IMR-90 (cell line): ENCODE data around the gene ANKLE2. TPM values are rescaled to one million over a fixed set of nuclear protein-coding genes. Genes with fewer than 3 reads are reported as not detected.

Experiments used
- ATAC-seq: fragments of 200-7000 bp; cut with Tn5 transposase; 2 replicates; pipeline ENCODE4 v1.9.1; 2020; ENCODE audit warnings: low read depth, mild to moderate bottlenecking, moderate library complexity
- BruUV-seq: library from RNA; stranded (reverse); fragments of 400-500 nt; replicated peaks from 2 replicates; lab custom pipeline; 2021; lab: Mats Ljungman, UMichigan
- CTCF ChIA-PET: fragments of 300-600 bp; formaldehyde crosslinking; extraction: SDS; loops from one replicate; lab custom pipeline; 2021; ENCODE audit warnings: antibody characterized with exemption; lab: Yijun Ruan, JAX
- POLR2A ChIA-PET: fragments of 300-600 bp; sonication (Branson Sonifier 250); formaldehyde crosslinking; loops from one replicate; lab custom pipeline; 2022; ENCODE audit warnings: antibody characterized with exemption; ENCODE audit not compliant: unreplicated experiment; lab: Charles Lee
- DNase-seq: peaks from one replicate; pipeline ENCODE4 v3.0.0; 2013
- H2AFZ ChIP-seq: replicated peaks from 2 replicates; pipeline ENCODE3; 2013; ENCODE audit warnings: low read length, mild to moderate bottlenecking; ENCODE audit not compliant: poor library complexity
- H2AK5ac ChIP-seq: 2 replicates; pipeline ENCODE4 v1.6.1; 2013; ENCODE audit warnings: low read depth, low read length, inconsistent platforms
- H2AK9ac ChIP-seq: replicated peaks from 2 replicates; pipeline ENCODE3; 2013; ENCODE audit warnings: mild to moderate bottlenecking, low read depth, low read length, moderate library complexity; ENCODE audit not compliant: poor library complexity
- H2BK120ac ChIP-seq: 2 replicates; pipeline ENCODE4 v1.6.1; 2013; ENCODE audit warnings: low read depth, low read length, inconsistent platforms
- H2BK15ac ChIP-seq: 3 replicates; pipeline ENCODE4 v1.6.1; 2013; ENCODE audit warnings: low read depth, low read length, inconsistent platforms
- H2BK20ac ChIP-seq: 2 replicates; pipeline ENCODE4 v1.6.1; 2013; ENCODE audit warnings: low read depth, mild to moderate bottlenecking, inconsistent platforms, low read length, moderate library complexity
- H2BK5ac ChIP-seq: 2 replicates; pipeline ENCODE4 v1.6.1; 2013; ENCODE audit warnings: mild to moderate bottlenecking, low read depth, low read length, inconsistent platforms; ENCODE audit not compliant: poor library complexity, severe bottlenecking
- H3K14ac ChIP-seq: replicated peaks from 2 replicates; pipeline ENCODE4 v1.6.1; 2013; ENCODE audit warnings: low read depth, low read length, inconsistent platforms
- H3K18ac ChIP-seq: 2 replicates; pipeline ENCODE4 v1.6.1; 2013; ENCODE audit warnings: low read depth, low read length, control low read depth
- H3K23ac ChIP-seq: 2 replicates; pipeline ENCODE4 v1.6.1; 2013; ENCODE audit warnings: low read depth, low read length, inconsistent platforms
- H3K27ac ChIP-seq: 2 replicates; pipeline ENCODE4 v1.5.1; 2013; ENCODE audit warnings: mild to moderate bottlenecking, control low read depth, low read length; ENCODE audit not compliant: insufficient read depth
- H3K27me3 ChIP-seq: 2 replicates; pipeline ENCODE4 v1.6.1; 2013; ENCODE audit warnings: low read length; ENCODE audit not compliant: control insufficient read depth, insufficient read depth
- H3K36me3 ChIP-seq: 2 replicates; pipeline ENCODE4 v1.6.1; 2013; ENCODE audit warnings: low read length, mixed read lengths; ENCODE audit not compliant: control insufficient read depth, insufficient read depth
- H3K4ac ChIP-seq: 2 replicates; pipeline ENCODE4 v1.6.1; 2013; ENCODE audit warnings: low read depth, low read length, inconsistent platforms
- H3K4me1 ChIP-seq: 2 replicates; pipeline ENCODE4 v1.6.1; 2013; ENCODE audit warnings: low read length, mixed read lengths; ENCODE audit not compliant: control insufficient read depth, insufficient read depth
- H3K4me2 ChIP-seq: 2 replicates; pipeline ENCODE4 v1.6.1; 2013; ENCODE audit warnings: low read depth, mild to moderate bottlenecking, control low read depth, low read length, moderate library complexity
- H3K4me3 ChIP-seq: 2 replicates; pipeline ENCODE4 v1.5.1; 2013; ENCODE audit warnings: low read depth, mild to moderate bottlenecking, control low read depth, low read length, moderate library complexity; ENCODE audit not compliant: insufficient read depth
- H3K56ac ChIP-seq: 2 replicates; pipeline ENCODE4 v1.6.1; 2013; ENCODE audit warnings: low read length, inconsistent platforms; ENCODE audit not compliant: insufficient read depth; ENCODE audit errors: extremely low read depth
- H3K79me1 ChIP-seq, 2 experiments: 2 replicates each; pipeline ENCODE4 v1.6.1; 2013; ENCODE audit warnings: low read length in 2 of 2, inconsistent platforms in 1 of 2, low read depth in 1 of 2
- H3K9ac ChIP-seq: 2 replicates; pipeline ENCODE4 v1.6.1; 2013; ENCODE audit warnings: low read depth, low read length, control low read depth
- H3K9me1 ChIP-seq: 2 replicates; pipeline ENCODE4 v1.6.1; 2013; ENCODE audit warnings: low read length, inconsistent platforms; ENCODE audit not compliant: insufficient read depth
- H3K9me3 ChIP-seq: 2 replicates; pipeline ENCODE4 v1.6.1; 2013; ENCODE audit warnings: low read length; ENCODE audit not compliant: control insufficient read depth, insufficient read depth
- H4K20me1 ChIP-seq: 2 replicates; pipeline ENCODE4 v1.6.1; 2013; ENCODE audit warnings: low read length, inconsistent platforms; ENCODE audit not compliant: insufficient read depth
- H4K5ac ChIP-seq: 2 replicates; pipeline ENCODE4 v1.6.1; 2013; ENCODE audit warnings: mild to moderate bottlenecking, low read depth, low read length, control low read depth
- H4K8ac ChIP-seq, 2 experiments: 2 replicates each; pipeline ENCODE4 v1.6.1; 2013; ENCODE audit warnings: low read depth in 2 of 2, low read length in 2 of 2, control low read depth in 1 of 2, inconsistent platforms in 1 of 2
- H4K91ac ChIP-seq: 2 replicates; pipeline ENCODE4 v1.6.1; 2013; ENCODE audit warnings: low read depth, low read length, inconsistent platforms; ENCODE audit not compliant: insufficient read depth
- BHLHE40 ChIP-seq: fragments of 150-350 bp; IDR thresholded peaks from 2 replicates; pipeline ENCODE4 v1.6.1; 2016; ENCODE audit warnings: mild to moderate bottlenecking, low read depth, low read length
- CEBPB ChIP-seq: IDR thresholded peaks from 2 replicates; pipeline ENCODE4 v1.6.1; 2012; ENCODE audit warnings: low read depth, low read length, improper control_type of control experiment
- CHD1 ChIP-seq: IDR thresholded peaks from 2 replicates; pipeline ENCODE4 v1.6.1; 2012; ENCODE audit warnings: low read depth, low read length, improper control_type of control experiment
- CTCF ChIP-seq: conservative IDR thresholded peaks from 2 replicates; pipeline ENCODE4 v1.5.1; 2012; ENCODE audit warnings: mild to moderate bottlenecking, low read depth, low read length, improper control_type of control experiment
- ELK1 ChIP-seq: fragments of 150-350 bp; IDR thresholded peaks from 2 replicates; pipeline ENCODE4 v1.6.1; 2016; ENCODE audit warnings: low read depth, mild to moderate bottlenecking, low read length, moderate library complexity, borderline replicate concordance
- FOS ChIP-seq: fragments of 150-350 bp; IDR thresholded peaks from 2 replicates; pipeline ENCODE4 v1.6.1; 2016; ENCODE audit warnings: low read depth, low read length
- MAFK ChIP-seq: IDR thresholded peaks from 2 replicates; pipeline ENCODE4 v1.6.1; 2012; ENCODE audit warnings: low read depth, low read length, improper control_type of control experiment
- MAZ ChIP-seq: IDR thresholded peaks from 2 replicates; pipeline ENCODE4 v1.6.1; 2012; ENCODE audit warnings: low read depth, mild to moderate bottlenecking, low read length, improper control_type of control experiment, moderate library complexity, borderline replicate concordance
- MXI1 ChIP-seq: IDR thresholded peaks from 2 replicates; pipeline ENCODE4 v1.6.1; 2012; ENCODE audit warnings: low read depth, mild to moderate bottlenecking, low read length, moderate library complexity, borderline replicate concordance
- NFE2L2 ChIP-seq: fragments of 150-350 bp; IDR thresholded peaks from 2 replicates; pipeline ENCODE4 v1.6.1; 2016; ENCODE audit warnings: low read depth, mild to moderate bottlenecking, low read length
- POLR2A ChIP-seq: IDR thresholded peaks from 2 replicates; pipeline ENCODE4 v1.6.1; 2012; ENCODE audit warnings: mild to moderate bottlenecking, low read depth, low read length
- RAD21 ChIP-seq: IDR thresholded peaks from 2 replicates; pipeline ENCODE4 v1.6.1; 2012; ENCODE audit warnings: low read length, improper control_type of control experiment
- RCOR1 ChIP-seq: IDR thresholded peaks from 2 replicates; pipeline ENCODE4 v1.6.1; 2012; ENCODE audit warnings: mild to moderate bottlenecking, low read length, improper control_type of control experiment; ENCODE audit not compliant: insufficient replicate concordance
- RFX5 ChIP-seq: IDR thresholded peaks from 2 replicates; pipeline ENCODE4 v1.8.0; 2012; ENCODE audit warnings: low read depth, mild to moderate bottlenecking, low read length, moderate library complexity
- SMC3 ChIP-seq: fragments of 150-350 bp; IDR thresholded peaks from 2 replicates; pipeline ENCODE4 v1.6.1; 2016; ENCODE audit warnings: low read depth, mild to moderate bottlenecking, antibody characterized with exemption, low read length, moderate library complexity
- USF2 ChIP-seq: fragments of 150-350 bp; IDR thresholded peaks from 2 replicates; pipeline ENCODE4 v1.6.1; 2017; ENCODE audit warnings: mild to moderate bottlenecking, antibody characterized with exemption, low read length, low read depth
- WGBS, 2 experiments: methylation state at CpG; one replicate each; pipeline versions ENCODE4 v1.1.5 to v1.1.7; 2013; ENCODE audit warnings: missing lambda C conversion rate in 2 of 2; ENCODE audit not compliant: insufficient read length in 1 of 2; ENCODE audit errors: extremely low coverage in 2 of 2; 5-methylcytosine and 5-hydroxymethylcytosine counted together
- dilution Hi-C: fragments of 300-500 bp; cut with HindIII; formaldehyde crosslinking; loops from one replicate; pipeline ENCODE4 v1.14.3; 2018; ENCODE audit warnings: low sequenced_read_pairs; ENCODE audit not compliant: unreplicated experiment
- in situ Hi-C: fragments of 300-500 bp; cut with MboI; formaldehyde crosslinking; loops from 3 replicates; pipeline ENCODE4 v1.14.3; 2019; ENCODE audit warnings: low sequenced_read_pairs, inconsistent platforms, mixed read lengths
- intact Hi-C: fragments of 100-400 bp; cut with micrococcal nuclease; formaldehyde crosslinking; loops from 2 replicates; pipeline ENCODE4 v1.10.0; 2022
- polyA plus RNA-seq, 3 experiments: library from polyadenylated mRNA; depleted of rRNA; stranded (reverse); fragments of >200 nt; gene quantifications; 2 replicates each; pipeline ENCODE4 v1.2.3, GENCODE V29; 2012; ENCODE audit warnings: low replicate concordance in 1 of 3
- total RNA-seq: library from RNA; depleted of rRNA; stranded (reverse); fragments of >200 nt; gene quantifications from 2 replicates; pipeline ENCODE4 v1.2.3, GENCODE V29; 2012

ANKLE2 gene
- total and polyA plus RNA-seq, 2 of the 4 experiments (the other 2 are of a cell fraction), result 63.4 to 82.4 TPM

GRCh38 chr12:132788375-132789098, 26.9 kb upstream of the ANKLE2 start:
- Histone ChIP-seq H2AK5ac (no peak overlapping the region), H3K18ac (no peak overlapping the region), H2BK120ac (no peak overlapping the region), H4K91ac (no peak overlapping the region), H3K56ac (no peak overlapping the region), H3K27me3 (no peaks in the 10 kb centered on the region), H2AK9ac (no peak overlapping the region), H2AFZ (no peak overlapping the region), H2BK5ac (no peak overlapping the region), H3K4ac (no peak overlapping the region), H3K23ac (no peak overlapping the region), H3K4me1 (no peaks in the 10 kb centered on the region), H3K14ac (no peak overlapping the region), H3K4me3 (no peak overlapping the region), H3K4me2 (no peak overlapping the region), H2BK15ac (no peak overlapping the region), H3K36me3 (peaks cover 73% of the 10 kb centered on the region), H4K8ac (no peak overlapping the region), H4K20me1 (peaks cover 63% of the 10 kb centered on the region), H3K79me1 (peaks cover 9 to 42% of the 10 kb centered on the region in 2 experiments; a peak in 3 of 4 replicates), H3K9ac (no peak overlapping the region), H3K9me1 (peaks cover 5% of the 10 kb centered on the region), H2BK20ac (no peak overlapping the region), H4K5ac (no peak overlapping the region), H3K9me3 (no peaks in the 10 kb centered on the region), H3K27ac (no peak overlapping the region)
- no TSS peak for BruUV-seq
- POLR2A ChIA-PET, result no interaction called here
- ATAC-seq, result peak; percentile 9; the same call in 1 of the 2 replicates
- CTCF ChIA-PET, result no interaction called here
- TF ChIP-seq ELK1 (no peak), CHD1 (no peak), NFE2L2 (no peak), RCOR1 (no peak), USF2 (no peak), MXI1 (no peak), MAZ (no peak), BHLHE40 (no peak), MAFK (no peak), SMC3 (no peak), POLR2A (no peak), FOS (no peak), CEBPB (no peak), CTCF (no peak), RFX5 (no peak), RAD21 (no peak)
- intact Hi-C loops (no loop called here), in situ Hi-C loops (no loop called here), dilution Hi-C loops (no loop called here)
- 95% methylated on average over 15 of the region's 29 CpGs; no CpG with 5 or more reads in 1 of the 2 experiments for WGBS, 2 experiments
- DNase-seq, result no peak
